ENCODE measurements around the gene NUPR1. TPM values are rescaled to one million over a fixed set of nuclear protein-coding genes. Genes with fewer than 3 reads are reported as not detected.

The NUPR1 gene
- 10.8 to 18.9 TPM (median 14.9 TPM) in 5 replicates for total RNA-seq (2022; extraction: Qiagen RNA extraction)

DNA sequence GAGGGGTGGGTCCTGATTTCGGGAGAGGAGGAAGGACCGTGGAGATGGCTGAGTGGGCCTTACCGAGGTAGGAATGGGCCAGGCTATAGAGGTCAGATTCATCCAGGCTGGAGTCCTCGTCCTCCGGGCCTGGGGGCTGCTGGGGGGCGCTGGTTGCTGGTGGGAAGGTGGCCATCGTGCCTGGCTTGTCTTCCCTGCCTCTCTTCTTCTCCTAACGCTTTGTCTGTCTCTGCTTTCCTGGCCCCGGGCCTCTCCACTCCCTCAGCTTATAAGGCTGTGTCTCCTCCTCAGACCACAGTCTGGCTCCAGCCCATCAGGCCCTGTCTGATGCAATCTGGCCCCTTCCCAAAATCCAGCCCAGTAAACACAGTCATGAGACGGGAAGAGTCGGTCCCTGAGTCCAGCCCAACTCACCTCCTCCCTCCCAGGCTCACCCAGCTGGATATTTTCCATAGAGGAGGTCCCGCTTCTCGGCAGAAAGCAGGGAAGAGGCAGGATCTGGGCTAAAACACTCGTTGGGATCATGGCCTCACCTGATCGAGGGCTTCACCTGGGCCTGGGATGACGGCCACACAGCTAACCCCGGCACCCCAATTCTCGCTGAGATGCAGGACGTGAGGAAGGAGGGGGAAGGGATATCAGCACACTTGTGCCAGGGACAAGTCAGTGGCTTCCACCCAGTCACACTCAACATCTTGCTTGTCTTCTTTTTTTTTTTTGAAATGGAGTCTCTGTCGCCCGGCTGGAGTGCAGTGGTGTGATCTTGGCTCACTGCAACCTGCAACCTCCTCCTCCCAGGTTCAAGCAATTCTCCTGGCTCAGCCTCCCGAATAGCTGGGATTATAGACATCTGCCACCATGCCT is at the start of gene NUPR1:
Gene NUPR1, minus strand, starts transcription at position 242 of the 864 bp plus-strand sequence. Its CDS starts 67 bp downstream, at position 175.

DNA sequence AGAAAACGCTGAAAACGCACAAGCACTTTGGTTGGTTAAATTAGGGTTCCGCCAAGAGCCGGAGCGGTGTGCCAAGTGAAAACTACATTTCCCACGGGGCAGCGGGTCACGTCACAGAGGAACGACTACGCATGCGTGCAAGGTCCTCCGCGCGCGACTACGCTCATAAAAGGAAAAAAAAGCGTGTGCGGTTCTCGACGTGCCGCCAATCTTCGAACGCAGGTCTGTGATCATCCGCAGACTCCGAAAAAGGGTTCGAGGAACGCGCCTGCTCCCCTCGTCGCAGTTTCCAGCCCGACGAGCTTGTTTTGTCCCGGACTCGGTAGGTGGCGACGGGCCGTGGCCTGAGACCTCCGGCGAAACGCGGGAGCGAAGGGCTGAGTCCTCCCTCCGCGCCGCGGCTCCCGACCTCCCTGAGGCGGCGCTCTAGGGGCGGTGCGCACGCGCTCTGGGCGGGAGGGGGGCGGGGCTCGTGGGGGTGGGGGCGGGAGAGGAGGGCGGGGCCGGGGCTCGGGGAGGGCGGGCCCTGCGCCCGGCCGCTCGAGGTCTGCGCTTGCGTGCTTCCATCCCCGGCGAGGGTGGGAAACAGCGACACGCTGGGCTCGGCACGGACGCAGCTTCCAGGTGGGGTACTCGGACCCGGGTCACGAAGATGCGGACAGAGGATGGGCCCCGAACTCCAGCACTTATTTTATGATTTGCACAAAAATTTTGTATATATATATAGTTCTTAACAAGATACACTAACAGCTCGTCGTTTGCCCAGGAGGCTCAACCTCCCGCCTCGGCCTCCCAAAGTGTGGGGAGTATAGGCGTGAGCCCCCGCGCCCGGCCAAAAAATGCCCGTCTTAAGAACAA is 15.2 kb upstream of the NUPR1 start, which contains the start of gene SGF29:
Gene SGF29, plus strand, starts transcription at position 145 of the 858 bp plus-strand sequence. CDS start 27,150 bp downstream, outside the sequence.

DNA sequence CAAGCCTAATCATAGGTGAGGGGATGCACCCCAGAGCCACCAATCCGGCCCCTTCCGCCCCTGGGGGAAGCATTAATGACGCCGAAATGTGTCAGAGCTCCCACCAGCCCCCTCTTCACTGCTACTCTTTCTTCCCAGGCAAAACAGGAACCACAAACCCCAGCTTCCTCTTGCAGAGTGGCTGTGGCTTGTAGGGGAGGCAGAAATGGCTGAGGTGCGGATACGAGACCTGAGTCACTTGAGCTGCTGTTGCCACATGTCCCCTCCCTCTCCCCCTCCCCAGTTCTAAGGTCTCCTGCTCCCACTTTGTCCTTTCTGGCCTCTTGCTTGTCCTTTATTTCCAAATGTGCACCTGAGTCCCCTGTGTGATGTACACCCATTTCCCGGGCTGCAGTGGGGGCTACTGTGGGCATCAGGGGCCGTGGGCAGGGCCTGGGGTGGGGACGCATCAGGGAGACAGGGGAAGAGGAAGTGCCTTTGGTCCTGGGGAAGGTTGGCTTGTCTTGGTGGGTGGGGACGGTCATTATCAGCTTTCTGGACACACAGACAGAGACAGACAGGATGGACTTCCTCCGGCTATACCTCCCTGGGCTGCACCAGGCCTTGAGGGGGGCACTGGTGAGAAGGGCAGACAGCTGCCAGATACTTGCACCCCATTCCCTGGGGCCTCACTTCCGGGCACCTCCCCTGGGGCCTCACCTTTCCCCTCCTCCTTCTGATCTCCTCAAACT is 44.5 kb downstream of the NUPR1 start, which contains the start of gene APOBR:
Gene APOBR, plus strand, starts transcription at position 523 of the 731 bp plus-strand sequence. Its CDS starts 39 bp downstream, at position 562.

GRCh38 chr16:28491970-28492474 is 46.8 kb downstream of the NUPR1 start, which contains the start of gene CLN3:
Gene CLN3 (minus strand): TSS chr16:28492074. CDS start chr16:28491759, 315 bp downstream.

Other genes with a start within 250 kb of the NUPR1 start
- gene SBK1, start 246.4 kb downstream of the NUPR1 start, total RNA-seq (2022; extraction: Qiagen RNA extraction): 0.26 to 0.34 TPM (median 0.29 TPM) in 5 replicates
- 1.2 to 2.3 TPM (median 1.5 TPM) in 5 replicates for gene NPIPB6, start 175.5 kb downstream of the NUPR1 start, total RNA-seq (2022; extraction: Qiagen RNA extraction)
- gene EIF3CL, start 135.1 kb downstream of the NUPR1 start, total RNA-seq (2022; extraction: Qiagen RNA extraction): 61.3 to 116 TPM (median 76.6 TPM) in 5 replicates
- gene NPIPB7, start 66.6 kb downstream of the NUPR1 start, total RNA-seq (2022; extraction: Qiagen RNA extraction): 0.11 to 0.36 TPM (median 0.21 TPM) in 4 of 5 replicates, not detected in the other
- gene CLN3, start 46.9 kb downstream of the NUPR1 start, total RNA-seq (2022; extraction: Qiagen RNA extraction): 19.6 to 39.3 TPM (median 32.8 TPM) in 5 replicates
- gene APOBR, start 44.3 kb downstream of the NUPR1 start, total RNA-seq (2022; extraction: Qiagen RNA extraction): 0.03 to 0.13 TPM (median 0.05 TPM) in 5 replicates
- not detected in 5 replicates for gene IL27, start 32.1 kb downstream of the NUPR1 start, total RNA-seq (2022; extraction: Qiagen RNA extraction)
- 22.2 to 23.7 TPM (median 22.4 TPM) in 5 replicates for gene SGF29, start 14.9 kb upstream of the NUPR1 start, total RNA-seq (2022; extraction: Qiagen RNA extraction)
- gene SULT1A2, start 58.1 kb upstream of the NUPR1 start, total RNA-seq (2022; extraction: Qiagen RNA extraction): 0.07 to 0.14 TPM in 2 of 5 replicates, not detected in the others
- gene SULT1A1, start 71.1 kb upstream of the NUPR1 start, total RNA-seq (2022; extraction: Qiagen RNA extraction): 4.5 to 6.0 TPM (median 5.7 TPM) in 5 replicates
- gene NPIPB8, start 99.1 kb upstream of the NUPR1 start, total RNA-seq (2022; extraction: Qiagen RNA extraction): 0.32 to 0.44 TPM (median 0.39 TPM) in 3 of 5 replicates, not detected in the others
- 203 to 364 TPM (median 349 TPM) in 5 replicates for gene EIF3C, start 172.5 kb upstream of the NUPR1 start, total RNA-seq (2022; extraction: Qiagen RNA extraction)
- 1.1 to 1.7 TPM (median 1.4 TPM) in 5 replicates for gene NPIPB9, start 212.8 kb upstream of the NUPR1 start, total RNA-seq (2022; extraction: Qiagen RNA extraction)

All from A549 treated with AZD2906 at 1 μM for 4 hours (cell line).